Dendritic cell treated with granulocyte-macrophage colony-stimulating factor and Interleukin-4, amounts not matched to agents 40 ng/mL and 50 ng/mL, for 4 days (primary cell): ENCODE measurements around the gene CLSTN1.
"Not testable (repeated sequence)": the region's sequence is repeated elsewhere in the genome, so short reads cannot be mapped to it uniquely, and the experiment has no call there.

Experiments
- H3K27ac Mint-ChIP-seq: one replicate; pipeline ENCODE4 v1.8.0; 2022; ENCODE audit warnings: mild to moderate bottlenecking, mixed read lengths
- H3K27me3 Mint-ChIP-seq: one replicate; pipeline ENCODE4 v1.8.0; 2022; ENCODE audit warnings: mild to moderate bottlenecking, mixed read lengths
- H3K36me3 Mint-ChIP-seq: one replicate; pipeline ENCODE4 v1.8.0; 2022; ENCODE audit warnings: low read depth, mixed read lengths
- H3K4me1 Mint-ChIP-seq: one replicate; pipeline ENCODE4 v1.8.0; 2022; ENCODE audit warnings: low read depth, mixed read lengths
- H3K4me3 Mint-ChIP-seq: one replicate; pipeline ENCODE4 v1.8.0; 2022; ENCODE audit warnings: mild to moderate bottlenecking, moderate library complexity, mixed read lengths
- H3K9me3 Mint-ChIP-seq: one replicate; pipeline ENCODE4 v1.8.0; 2022; ENCODE audit warnings: mixed read lengths
- intact Hi-C: fragments of 100-400 bp; cut with micrococcal nuclease; formaldehyde crosslinking; loops from one replicate; pipeline ENCODE4 v1.15.0; 2022

Gene CLSTN1

DNA sequence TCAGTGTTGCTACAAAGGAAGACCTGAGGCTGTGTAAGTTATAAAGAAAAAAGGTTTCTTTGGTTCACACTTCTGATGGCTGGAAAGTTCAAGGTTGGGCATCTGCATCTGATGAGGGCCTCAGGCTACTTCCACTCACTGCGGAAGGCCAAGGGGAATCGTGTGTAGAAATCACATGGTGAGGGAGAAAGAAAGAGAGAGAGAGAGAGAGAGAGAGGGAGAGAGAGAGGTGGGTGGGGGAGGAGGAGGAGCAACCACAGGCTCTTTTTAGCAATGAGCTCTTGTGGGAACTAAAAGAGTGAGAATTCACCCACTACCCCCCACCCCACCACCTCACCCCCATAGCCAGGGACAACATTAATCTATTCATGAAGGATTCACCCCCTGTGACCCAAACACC is 59.9 kb downstream of the CLSTN1 start:
- peaks cover 27% of the 10 kb centered on the region for H3K36me3 Mint-ChIP-seq
- no peaks in the 10 kb centered on the region for H3K27me3 Mint-ChIP-seq
- H3K4me3 Mint-ChIP-seq, result no peak overlapping the region
- intact Hi-C loops, result no loop called here
- no peak overlapping the region for H3K27ac Mint-ChIP-seq
- H3K9me3 Mint-ChIP-seq, result no peaks in the 10 kb centered on the region
- H3K4me1 Mint-ChIP-seq, result peaks cover 44% of the 10 kb centered on the region

GRCh38 chr1:9762446-9762845 is 61.3 kb downstream of the CLSTN1 start:
- H3K27me3 Mint-ChIP-seq, H3K9me3 Mint-ChIP-seq, H3K4me3 Mint-ChIP-seq, intact Hi-C loops, H3K27ac Mint-ChIP-seq: not testable (repeated sequence)
- peaks cover 27% of the 10 kb centered on the region for H3K36me3 Mint-ChIP-seq
- peaks cover 47% of the 10 kb centered on the region for H3K4me1 Mint-ChIP-seq

GRCh38 chr1:9761855-9762254 is 61.9 kb downstream of the CLSTN1 start:
- no peak overlapping the region for H3K4me3 Mint-ChIP-seq
- peaks cover 27% of the 10 kb centered on the region for H3K36me3 Mint-ChIP-seq
- H3K27me3 Mint-ChIP-seq, result no peaks in the 10 kb centered on the region
- intact Hi-C loops, result no loop called here
- H3K27ac Mint-ChIP-seq, result no peak overlapping the region
- no peaks in the 10 kb centered on the region for H3K9me3 Mint-ChIP-seq
- peaks cover 47% of the 10 kb centered on the region for H3K4me1 Mint-ChIP-seq

GRCh38 chr1:9760824-9761223 is 62.9 kb downstream of the CLSTN1 start:
- no peak overlapping the region for H3K27ac Mint-ChIP-seq
- H3K4me1 Mint-ChIP-seq, result peaks cover 47% of the 10 kb centered on the region
- no peak overlapping the region for H3K4me3 Mint-ChIP-seq
- no peaks in the 10 kb centered on the region for H3K9me3 Mint-ChIP-seq
- intact Hi-C loops, result no loop called here
- H3K36me3 Mint-ChIP-seq, result peaks cover 27% of the 10 kb centered on the region
- H3K27me3 Mint-ChIP-seq, result no peaks in the 10 kb centered on the region

DNA sequence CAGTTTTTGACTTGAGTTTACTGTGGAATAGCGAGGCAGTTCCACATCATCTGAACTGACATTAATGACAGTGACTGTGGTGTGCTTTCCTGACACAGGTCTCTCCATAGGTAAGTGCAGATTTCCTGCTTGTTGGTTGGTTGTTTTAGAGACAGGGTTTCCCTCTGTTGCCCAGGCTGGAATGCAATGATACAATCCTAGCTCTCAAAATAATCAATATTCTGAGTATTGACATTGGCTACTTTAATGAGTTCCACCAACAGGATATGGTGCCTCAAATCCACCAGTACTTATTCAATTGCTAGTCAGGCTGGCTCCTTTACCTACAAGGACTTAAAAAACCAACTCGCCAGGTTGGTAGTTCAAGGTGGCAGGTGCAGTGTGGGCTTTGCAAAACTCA is 63.8 kb downstream of the CLSTN1 start:
- H3K4me1 Mint-ChIP-seq, result peaks cover 46% of the 10 kb centered on the region
- no peak overlapping the region for H3K27ac Mint-ChIP-seq
- intact Hi-C loops, result no loop called here
- no peaks in the 10 kb centered on the region for H3K9me3 Mint-ChIP-seq
- H3K4me3 Mint-ChIP-seq, result no peak overlapping the region
- peaks cover 35% of the 10 kb centered on the region for H3K36me3 Mint-ChIP-seq
- no peaks in the 10 kb centered on the region for H3K27me3 Mint-ChIP-seq

DNA sequence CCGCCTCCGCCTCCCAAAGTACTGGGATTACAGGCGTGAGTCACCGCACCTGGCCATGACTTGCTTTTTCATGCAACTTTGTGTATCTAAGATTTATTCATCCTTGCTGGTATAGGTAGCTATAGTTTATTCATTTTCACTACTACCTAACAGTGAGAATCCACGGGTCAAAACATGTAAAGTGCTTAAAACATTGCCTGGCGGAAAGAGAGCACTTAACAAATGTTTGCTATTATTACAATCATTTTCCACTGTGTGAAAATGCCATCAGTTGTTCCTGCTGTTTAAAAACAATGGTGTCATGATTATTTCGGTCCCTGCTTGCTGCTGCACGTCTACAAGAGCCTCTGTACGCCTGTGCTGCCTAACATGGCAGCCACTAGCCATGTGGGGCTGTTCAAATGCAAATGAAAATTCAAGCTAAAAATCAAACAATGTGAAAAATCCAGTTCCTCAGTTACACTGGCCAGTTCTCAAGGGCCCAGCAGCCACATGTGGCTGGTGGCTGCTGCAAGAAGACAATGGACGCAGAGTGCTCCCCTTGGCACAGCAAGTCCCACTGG is 65.1 kb downstream of the CLSTN1 start:
- Mint-ChIP-seq H3K4me1 (peaks cover 37% of the 10 kb centered on the region), H3K9me3 (no peaks in the 10 kb centered on the region), H3K27me3 (no peaks in the 10 kb centered on the region), H3K36me3 (peaks cover 43% of the 10 kb centered on the region), H3K4me3 (no peak overlapping the region), H3K27ac (no peak overlapping the region)
- intact Hi-C loops, result no loop called here

DNA sequence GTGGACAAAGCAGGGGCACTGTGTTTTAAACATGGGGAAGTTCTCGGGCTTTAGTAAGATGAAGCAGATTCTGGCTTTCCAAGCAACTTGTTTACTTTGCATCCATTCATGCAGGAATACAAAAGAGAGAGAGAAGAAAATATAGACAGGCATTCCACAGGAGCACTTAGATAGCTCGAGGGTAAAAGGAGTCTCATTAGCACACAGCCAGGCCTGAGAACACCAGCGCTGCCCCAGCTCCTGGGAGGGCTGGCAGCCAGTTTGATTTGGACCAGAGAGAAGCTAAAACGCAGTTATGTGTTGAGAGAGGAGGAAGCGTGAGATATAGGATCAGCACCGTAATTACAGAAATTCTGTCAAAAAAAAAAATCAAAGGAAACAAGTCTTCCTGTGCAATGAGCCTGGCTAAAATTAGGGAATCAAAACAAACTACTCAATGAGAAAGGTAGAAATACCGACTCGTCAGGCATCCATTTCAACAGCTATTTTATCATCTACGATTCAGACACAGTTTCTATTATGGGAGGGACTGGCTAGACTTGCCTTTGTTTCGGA is 68.2 kb downstream of the CLSTN1 start:
- H3K27me3 Mint-ChIP-seq, result no peaks in the 10 kb centered on the region
- H3K27ac Mint-ChIP-seq, result no peak overlapping the region
- peaks cover 16% of the 10 kb centered on the region for H3K4me1 Mint-ChIP-seq
- peaks cover 52% of the 10 kb centered on the region for H3K36me3 Mint-ChIP-seq
- intact Hi-C loops, result no loop called here
- H3K9me3 Mint-ChIP-seq, result no peaks in the 10 kb centered on the region
- no peak overlapping the region for H3K4me3 Mint-ChIP-seq

GRCh38 chr1:9753121-9753531 is 70.6 kb downstream of the CLSTN1 start:
- peaks cover 75% of the 10 kb centered on the region for H3K36me3 Mint-ChIP-seq
- intact Hi-C loops, result no loop called here
- no peaks in the 10 kb centered on the region for H3K9me3 Mint-ChIP-seq
- no peak overlapping the region for H3K27ac Mint-ChIP-seq
- H3K4me1 Mint-ChIP-seq, result no peaks in the 10 kb centered on the region
- H3K27me3 Mint-ChIP-seq, result no peaks in the 10 kb centered on the region
- no peak overlapping the region for H3K4me3 Mint-ChIP-seq

- H3K4me3 Mint-ChIP-seq, result no peak overlapping the region
- H3K36me3 Mint-ChIP-seq, result peaks cover 84% of the 10 kb centered on the region
- no peaks in the 10 kb centered on the region for H3K9me3 Mint-ChIP-seq
- H3K27ac Mint-ChIP-seq, result no peak overlapping the region
- intact Hi-C loops, result no loop called here
- H3K27me3 Mint-ChIP-seq, result no peaks in the 10 kb centered on the region
- H3K4me1 Mint-ChIP-seq, result no peaks in the 10 kb centered on the region
Observed at GRCh38 chr1:9751971-9752370, 71.8 kb downstream of the CLSTN1 start.

GRCh38 chr1:9749361-9749760 is 74.4 kb downstream of the CLSTN1 start:
- H3K27ac Mint-ChIP-seq, result no peak overlapping the region
- intact Hi-C loops, result no loop called here
- H3K4me1 Mint-ChIP-seq, result no peaks in the 10 kb centered on the region
- H3K27me3 Mint-ChIP-seq, result no peaks in the 10 kb centered on the region
- H3K36me3 Mint-ChIP-seq, result peaks cover 95% of the 10 kb centered on the region
- no peak overlapping the region for H3K4me3 Mint-ChIP-seq
- H3K9me3 Mint-ChIP-seq, result no peaks in the 10 kb centered on the region

DNA sequence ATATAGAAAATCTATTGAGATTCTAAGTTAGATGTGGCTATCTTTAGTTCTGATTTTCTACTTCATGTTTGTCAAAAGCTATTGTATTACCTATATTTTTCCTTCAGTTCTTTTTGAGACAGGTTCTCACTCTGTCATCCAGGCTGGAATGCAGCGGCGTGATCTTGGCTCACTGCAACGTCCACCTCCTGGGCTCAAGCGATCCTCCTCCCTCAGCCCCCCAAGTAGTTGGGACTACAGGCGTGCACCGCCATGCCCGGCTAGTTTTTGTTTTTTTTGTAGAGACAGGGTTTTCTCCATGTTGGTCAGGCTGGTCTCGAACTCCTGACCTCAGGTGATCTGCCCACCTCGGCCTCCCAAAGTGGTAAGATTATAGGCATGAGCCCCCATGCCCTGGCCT is 75.4 kb downstream of the CLSTN1 start:
- H3K4me3 Mint-ChIP-seq, H3K4me1 Mint-ChIP-seq, H3K27ac Mint-ChIP-seq, H3K9me3 Mint-ChIP-seq, H3K27me3 Mint-ChIP-seq, intact Hi-C loops: not testable (repeated sequence)
- H3K36me3 Mint-ChIP-seq, result peaks cover 95% of the 10 kb centered on the region

DNA sequence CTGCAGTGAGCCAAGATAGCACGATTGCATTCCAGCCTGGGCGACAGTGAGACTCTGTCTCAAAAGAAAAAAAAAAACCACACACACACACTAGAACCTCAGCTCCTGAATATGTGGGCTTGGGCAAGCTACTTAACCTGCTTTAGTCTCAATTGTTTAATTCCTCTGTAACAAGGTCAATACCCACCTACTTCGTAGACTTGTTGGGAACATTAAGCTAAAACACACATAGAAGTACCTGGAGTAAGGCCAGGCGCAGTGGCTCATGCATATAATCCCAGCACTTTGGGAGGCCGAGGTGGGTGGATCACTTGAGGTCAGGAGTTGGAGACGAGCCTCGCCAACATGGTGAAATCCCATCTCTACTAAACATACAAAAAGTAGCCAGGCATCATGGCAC is 77.1 kb downstream of the CLSTN1 start:
- Mint-ChIP-seq H3K9me3 (no peaks in the 10 kb centered on the region), H3K4me1 (no peaks in the 10 kb centered on the region), H3K36me3 (peaks cover 95% of the 10 kb centered on the region), H3K27me3 (no peaks in the 10 kb centered on the region), H3K4me3 (no peak overlapping the region), H3K27ac (no peak overlapping the region)
- intact Hi-C loops, result no loop called here

GRCh38 chr1:9746211-9746610 is 77.6 kb downstream of the CLSTN1 start:
- H3K4me3 Mint-ChIP-seq, result no peak overlapping the region
- H3K27ac Mint-ChIP-seq, result no peak overlapping the region
- intact Hi-C loops, result no loop called here
- no peaks in the 10 kb centered on the region for H3K27me3 Mint-ChIP-seq
- H3K36me3 Mint-ChIP-seq, result peaks cover 95% of the 10 kb centered on the region
- H3K9me3 Mint-ChIP-seq, result no peaks in the 10 kb centered on the region
- no peaks in the 10 kb centered on the region for H3K4me1 Mint-ChIP-seq

GRCh38 chr1:9744106-9744799 is 79.5 kb downstream of the CLSTN1 start:
- Mint-ChIP-seq H3K4me3 (no peak overlapping the region), H3K9me3 (no peaks in the 10 kb centered on the region), H3K36me3 (peaks cover 93% of the 10 kb centered on the region), H3K4me1 (no peaks in the 10 kb centered on the region), H3K27me3 (no peaks in the 10 kb centered on the region), H3K27ac (no peak overlapping the region)
- intact Hi-C loops, result no loop called here

GRCh38 chr1:9737671-9738070 is 86.1 kb downstream of the CLSTN1 start:
- intact Hi-C loops, result no loop called here
- Mint-ChIP-seq H3K4me3 (no peak overlapping the region), H3K36me3 (peaks cover 91% of the 10 kb centered on the region), H3K27me3 (no peaks in the 10 kb centered on the region), H3K4me1 (peaks cover 13% of the 10 kb centered on the region), H3K9me3 (no peaks in the 10 kb centered on the region), H3K27ac (no peak overlapping the region)
